Measurements from ENCODE around the gene SLC25A29.

The SLC25A29 gene

DNA sequence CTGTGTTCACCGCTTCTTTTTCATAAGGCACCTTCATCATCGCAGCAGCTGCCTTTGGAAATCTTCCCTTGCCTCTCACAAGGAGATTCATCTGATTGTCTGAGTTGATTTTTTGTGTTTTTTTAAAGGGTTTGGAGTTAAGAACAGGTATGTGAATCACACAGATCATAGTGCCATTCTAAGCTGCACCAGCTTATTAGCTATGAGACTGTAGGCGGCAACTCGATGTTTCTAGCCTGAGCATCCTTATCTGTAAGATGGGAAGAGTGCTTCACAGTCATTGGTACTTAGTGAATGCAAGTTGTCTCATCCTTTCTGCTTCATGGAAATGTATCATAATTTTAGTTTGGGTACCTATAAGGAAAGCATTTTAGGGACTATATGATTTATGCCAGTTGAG lies 32.0 kb downstream of the SLC25A29 start:
- no peak overlapping the region for H3K9ac ChIP-seq (ENCODE audit: low read depth, low read length, poor library complexity, severe bottlenecking)
- H3K27me3 ChIP-seq (ENCODE audit: insufficient read depth, low read length, poor library complexity, severe bottlenecking): no peaks in the 10 kb centered on the region
- peaks cover 93% of the 10 kb centered on the region for H4K20me1 ChIP-seq (ENCODE audit: insufficient read depth, low read length, poor library complexity, severe bottlenecking)

DNA sequence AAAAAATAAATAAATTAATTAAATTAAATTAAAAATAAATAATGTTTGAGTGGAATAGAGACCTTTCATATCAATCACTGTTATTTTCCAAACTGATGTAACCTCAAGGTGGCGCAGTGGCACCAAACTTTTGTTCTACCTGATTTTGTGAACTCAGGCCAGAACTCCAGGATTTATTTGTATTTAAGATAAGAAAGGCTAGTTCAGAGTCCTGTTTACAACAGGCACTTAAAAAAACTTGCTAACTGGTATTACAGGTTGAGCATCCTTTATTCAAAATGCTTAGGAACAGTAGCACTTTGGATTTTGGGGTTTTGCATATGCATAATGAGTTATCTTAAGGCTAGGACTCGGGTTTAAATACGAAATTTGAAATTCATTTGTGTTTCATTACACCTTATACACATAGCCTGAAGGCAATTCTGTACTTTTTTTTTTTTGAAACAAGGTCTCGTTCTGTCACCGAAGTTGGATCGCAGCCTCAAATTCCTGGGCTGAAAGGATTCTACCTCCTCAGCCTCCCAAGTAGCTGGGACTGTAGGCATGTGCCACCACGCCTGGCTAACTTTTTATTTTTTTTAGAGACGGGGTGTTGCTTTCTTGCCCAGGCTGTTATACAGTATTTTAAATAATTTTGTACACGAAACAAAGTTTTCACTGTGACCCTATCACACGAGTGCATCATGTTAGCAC lies 34.9 kb downstream of the SLC25A29 start:
- Histone ChIP-seq H3K79me2 (ENCODE audit: insufficient read depth, low read length) (peaks cover 98% of the 10 kb centered on the region), H2AFZ (ENCODE audit: low read length) (no peak overlapping the region), H3K4me1 (ENCODE audit: insufficient read depth, low read length, poor library complexity, severe bottlenecking) (no peaks in the 10 kb centered on the region), H3K27me3 (ENCODE audit: insufficient read depth, low read length, poor library complexity, severe bottlenecking) (no peaks in the 10 kb centered on the region), H3K9me2 (replicated peaks; ENCODE audit: low read depth, low read length) (no peaks in the 10 kb centered on the region), H3K4me3 (ENCODE audit: low read length, poor library complexity, severe bottlenecking) (no peak overlapping the region), H4K20me1 (ENCODE audit: insufficient read depth, low read length, poor library complexity, severe bottlenecking) (peaks cover 92% of the 10 kb centered on the region), H3K4me2 (ENCODE audit: low read depth, low read length, poor library complexity, severe bottlenecking) (no peak overlapping the region), H3K9me3 (ENCODE audit: insufficient read depth, low read depth, low read length) (no peaks in the 10 kb centered on the region), H3K9ac (ENCODE audit: low read depth, low read length, poor library complexity, severe bottlenecking) (no peak overlapping the region), H3F3A (ENCODE audit: low read depth) (peaks cover 3% of the 10 kb centered on the region; the same call in 1 of the 2 replicates), H3K36me3 (ENCODE audit: insufficient read depth, low read length) (peaks cover 78% of the 10 kb centered on the region)
- TF ChIP-seq EZH2phosphoT487 (IDR thresholded peaks at IDR 0.05; ENCODE audit: borderline replicate concordance): no peak
- TF ChIP-seq, protein P1, sequence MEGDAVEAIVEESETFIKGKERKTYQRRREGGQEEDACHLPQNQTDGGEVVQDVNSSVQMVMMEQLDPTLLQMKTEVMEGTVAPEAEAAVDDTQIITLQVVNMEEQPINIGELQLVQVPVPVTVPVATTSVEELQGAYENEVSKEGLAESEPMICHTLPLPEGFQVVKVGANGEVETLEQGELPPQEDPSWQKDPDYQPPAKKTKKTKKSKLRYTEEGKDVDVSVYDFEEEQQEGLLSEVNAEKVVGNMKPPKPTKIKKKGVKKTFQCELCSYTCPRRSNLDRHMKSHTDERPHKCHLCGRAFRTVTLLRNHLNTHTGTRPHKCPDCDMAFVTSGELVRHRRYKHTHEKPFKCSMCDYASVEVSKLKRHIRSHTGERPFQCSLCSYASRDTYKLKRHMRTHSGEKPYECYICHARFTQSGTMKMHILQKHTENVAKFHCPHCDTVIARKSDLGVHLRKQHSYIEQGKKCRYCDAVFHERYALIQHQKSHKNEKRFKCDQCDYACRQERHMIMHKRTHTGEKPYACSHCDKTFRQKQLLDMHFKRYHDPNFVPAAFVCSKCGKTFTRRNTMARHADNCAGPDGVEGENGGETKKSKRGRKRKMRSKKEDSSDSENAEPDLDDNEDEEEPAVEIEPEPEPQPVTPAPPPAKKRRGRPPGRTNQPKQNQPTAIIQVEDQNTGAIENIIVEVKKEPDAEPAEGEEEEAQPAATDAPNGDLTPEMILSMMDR (conservative IDR thresholded peaks at IDR 0.05; ENCODE audit: low read length): peak; percentile 55

More for the DNA sequence above, 32.0 kb downstream of the SLC25A29 start:
- no peak overlapping the region for H3K4me2 ChIP-seq (ENCODE audit: low read depth, low read length, poor library complexity, severe bottlenecking)
- peaks cover 13% of the 10 kb centered on the region for H3K4me1 ChIP-seq (ENCODE audit: insufficient read depth, low read length, poor library complexity, severe bottlenecking)
- peaks cover 98% of the 10 kb centered on the region for H3K79me2 ChIP-seq (ENCODE audit: insufficient read depth, low read length)
- H3K9me3 ChIP-seq (ENCODE audit: insufficient read depth, low read depth, low read length): no peaks in the 10 kb centered on the region
- H2AFZ ChIP-seq (ENCODE audit: low read length): no peak overlapping the region
- H3F3A ChIP-seq (ENCODE audit: low read depth): peaks cover 3% of the 10 kb centered on the region; the same call in 1 of the 2 replicates
- no peaks in the 10 kb centered on the region for H3K9me2 ChIP-seq (replicated peaks; ENCODE audit: low read depth, low read length)
- TF ChIP-seq EZH2phosphoT487 (IDR thresholded peaks at IDR 0.05; ENCODE audit: borderline replicate concordance): no peak
- TF ChIP-seq, protein P1 (conservative IDR thresholded peaks at IDR 0.05; ENCODE audit: low read length): no peak
- peaks cover 77% of the 10 kb centered on the region for H3K36me3 ChIP-seq (ENCODE audit: insufficient read depth, low read length)
- H3K4me3 ChIP-seq (ENCODE audit: low read length, poor library complexity, severe bottlenecking): no peak overlapping the region

GRCh38 chr14:100268591-100269207 lies 37.5 kb downstream of the SLC25A29 start:
- Histone ChIP-seq H3K4me3 (ENCODE audit: low read length, poor library complexity, severe bottlenecking) (no peak overlapping the region), H3K79me2 (ENCODE audit: insufficient read depth, low read length) (peaks cover 98% of the 10 kb centered on the region), H3K27me3 (ENCODE audit: insufficient read depth, low read length, poor library complexity, severe bottlenecking) (no peaks in the 10 kb centered on the region), H3K9me3 (ENCODE audit: insufficient read depth, low read depth, low read length) (no peaks in the 10 kb centered on the region), H4K20me1 (ENCODE audit: insufficient read depth, low read length, poor library complexity, severe bottlenecking) (peaks cover 91% of the 10 kb centered on the region), H3K36me3 (ENCODE audit: insufficient read depth, low read length) (peaks cover 75% of the 10 kb centered on the region), H3K4me1 (ENCODE audit: insufficient read depth, low read length, poor library complexity, severe bottlenecking) (no peaks in the 10 kb centered on the region), H3F3A (ENCODE audit: low read depth) (peaks cover 3% of the 10 kb centered on the region; the same call in 1 of the 2 replicates), H3K9me2 (replicated peaks; ENCODE audit: low read depth, low read length) (no peaks in the 10 kb centered on the region), H2AFZ (ENCODE audit: low read length) (no peak overlapping the region), H3K4me2 (ENCODE audit: low read depth, low read length, poor library complexity, severe bottlenecking) (no peak overlapping the region), H3K9ac (ENCODE audit: low read depth, low read length, poor library complexity, severe bottlenecking) (no peak overlapping the region)
- TF ChIP-seq, protein P1 (conservative IDR thresholded peaks at IDR 0.05; ENCODE audit: low read length): no peak
- TF ChIP-seq EZH2phosphoT487 (IDR thresholded peaks at IDR 0.05; ENCODE audit: borderline replicate concordance): no peak

All from Loucy (cell line).